ENCODE measurements around the gene THEM4. TPM values are rescaled to one million over a fixed set of nuclear protein-coding genes. Genes with fewer than 3 reads are reported as not detected.
"Not testable (repeated sequence)": the region's sequence is repeated elsewhere in the genome, so short reads cannot be mapped to it uniquely, and the experiment has no call there.

The THEM4 gene
- total RNA-seq, 2 donors from 2014 or later = 26.6 to 33.0 TPM

DNA sequence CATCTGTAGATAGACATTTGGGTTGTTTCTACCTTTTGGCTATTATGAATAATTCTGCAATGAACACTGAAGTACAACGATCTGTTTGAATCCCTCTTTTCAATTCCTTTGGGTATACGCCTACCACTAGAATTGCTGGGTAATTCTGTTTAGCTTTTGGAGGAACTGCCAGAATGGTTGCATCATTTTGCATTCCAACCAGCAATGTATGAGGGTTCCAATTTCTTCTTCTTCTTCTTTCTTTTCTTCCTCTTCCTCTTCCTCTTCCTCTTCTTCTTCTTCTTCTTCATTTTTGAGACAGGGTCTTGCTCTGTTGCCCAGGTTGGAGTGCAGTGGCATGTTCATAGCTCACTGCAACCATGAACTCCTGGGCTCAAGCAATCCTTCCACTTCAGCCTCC is 42.0 kb downstream of the THEM4 start:
- Mint-ChIP-seq H3K4me1 (no peaks in the 10 kb centered on the region), H3K27me3 (no peaks in the 10 kb centered on the region), H3K36me3 (ENCODE audit: low read depth) (no peaks in the 10 kb centered on the region), H3K27ac (peak overlapping the region; percentile 47), H3K4me3 (no peak overlapping the region), H3K9me3 (no peaks in the 10 kb centered on the region)
- no peak for ATAC-seq (replicated peaks)

DNA sequence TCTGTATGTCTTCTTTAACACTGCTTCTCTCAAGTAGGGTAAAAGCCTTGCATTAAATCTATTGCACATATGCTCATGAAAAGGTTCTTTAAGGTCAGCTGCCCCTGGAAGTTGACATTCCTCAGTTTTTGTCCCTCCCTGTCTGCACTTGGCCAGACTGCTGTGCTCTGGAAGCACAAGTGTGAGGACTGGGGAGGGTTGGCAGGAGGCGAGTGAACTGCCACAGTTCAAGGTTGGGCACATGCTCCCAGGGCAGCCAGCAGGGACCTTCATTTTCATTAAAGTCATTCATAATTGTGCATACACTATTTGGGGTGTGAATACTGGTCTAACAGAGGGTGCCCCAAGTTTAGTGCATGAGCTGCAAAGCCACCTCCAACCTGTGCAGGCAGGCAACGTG is 44.9 kb downstream of the THEM4 start:
- no peak overlapping the region for H3K27ac Mint-ChIP-seq
- ATAC-seq (replicated peaks) = no peak
- H3K27me3 Mint-ChIP-seq = no peaks in the 10 kb centered on the region
- H3K4me1 Mint-ChIP-seq = no peaks in the 10 kb centered on the region
- H3K9me3 Mint-ChIP-seq = no peaks in the 10 kb centered on the region
- H3K4me3 Mint-ChIP-seq = no peak overlapping the region
- no peaks in the 10 kb centered on the region for H3K36me3 Mint-ChIP-seq (ENCODE audit: low read depth)

DNA sequence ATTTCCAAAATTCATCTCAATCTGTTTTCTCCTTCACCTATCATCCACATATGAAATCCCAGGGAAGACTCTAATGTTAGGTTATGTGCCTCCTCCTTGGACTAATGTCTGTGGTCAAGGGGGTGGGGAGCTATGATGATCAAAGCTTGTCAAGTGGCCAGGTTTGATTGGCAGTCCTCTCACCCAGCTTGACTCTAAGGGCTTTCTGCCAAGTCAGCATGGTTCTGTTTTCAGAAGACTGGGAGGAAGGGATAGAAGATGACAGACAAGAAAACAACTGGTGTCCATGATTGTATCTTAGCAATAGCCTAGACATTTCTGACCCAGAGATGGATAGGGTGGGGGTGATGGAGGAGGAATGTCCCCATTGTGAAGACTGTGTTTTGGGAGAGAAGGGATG is 46.7 kb downstream of the THEM4 start:
- Mint-ChIP-seq H3K9me3 (no peaks in the 10 kb centered on the region), H3K36me3 (ENCODE audit: low read depth) (no peaks in the 10 kb centered on the region), H3K4me3 (no peak overlapping the region), H3K27me3 (no peaks in the 10 kb centered on the region), H3K27ac (no peak overlapping the region), H3K4me1 (no peaks in the 10 kb centered on the region)
- ATAC-seq (replicated peaks) = no peak

GRCh38 chr1:151860504-151861187 is 48.7 kb downstream of the THEM4 start:
- ATAC-seq (replicated peaks) = no peak
- H3K27me3 Mint-ChIP-seq = no peaks in the 10 kb centered on the region
- no peaks in the 10 kb centered on the region for H3K9me3 Mint-ChIP-seq
- peaks cover 11% of the 10 kb centered on the region for H3K36me3 Mint-ChIP-seq (ENCODE audit: low read depth)
- H3K4me1 Mint-ChIP-seq = no peaks in the 10 kb centered on the region
- H3K4me3 Mint-ChIP-seq = no peak overlapping the region
- no peak overlapping the region for H3K27ac Mint-ChIP-seq

GRCh38 chr1:151859891-151860293 is 49.4 kb downstream of the THEM4 start:
- Mint-ChIP-seq H3K27ac (peak overlapping the region; percentile 36), H3K36me3 (ENCODE audit: low read depth) (peaks cover 19% of the 10 kb centered on the region), H3K27me3 (no peaks in the 10 kb centered on the region), H3K4me1 (no peaks in the 10 kb centered on the region), H3K9me3 (no peaks in the 10 kb centered on the region), H3K4me3 (no peak overlapping the region)
- ATAC-seq (replicated peaks) = no peak

DNA sequence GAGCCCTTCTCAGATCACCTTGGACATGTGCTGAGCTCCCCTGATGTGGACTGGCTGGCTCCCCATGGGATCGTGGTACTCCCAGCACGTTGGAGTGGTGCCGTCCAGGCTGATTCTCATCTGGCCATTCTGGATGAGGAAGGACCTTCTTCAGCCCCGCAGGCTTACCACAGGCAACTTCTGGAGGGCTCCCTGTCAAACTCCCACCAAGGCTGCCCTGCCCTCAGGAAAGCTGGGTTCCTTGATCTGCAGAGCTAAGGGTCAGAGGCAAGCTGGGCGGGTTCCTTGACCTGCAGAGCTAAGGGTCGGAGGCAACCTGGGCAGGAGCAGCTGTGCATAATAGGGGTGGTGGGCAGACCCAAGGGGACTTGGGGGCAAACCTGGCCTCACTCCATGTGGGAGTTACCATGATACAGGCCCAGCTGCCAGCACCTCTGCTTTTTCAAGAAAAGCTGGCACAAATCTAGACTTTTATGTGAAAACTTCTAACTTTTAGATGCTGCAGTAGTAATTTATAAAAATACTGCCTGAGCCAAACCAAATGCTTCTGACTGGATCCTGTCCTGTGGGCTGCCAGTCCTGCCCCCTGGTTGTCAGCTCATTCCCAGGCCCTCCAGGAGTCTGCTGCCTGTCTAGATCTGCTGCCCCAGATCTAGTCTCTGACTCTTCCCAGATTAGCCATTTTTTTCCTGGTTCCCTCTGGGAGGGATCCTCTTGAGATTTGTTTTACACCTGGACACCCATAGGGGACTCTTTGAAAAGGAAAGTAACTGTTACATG is 50.2 kb downstream of the THEM4 start:
- no peak for ATAC-seq (replicated peaks)
- Mint-ChIP-seq H3K27ac (peak overlapping the region; percentile 6), H3K9me3 (no peaks in the 10 kb centered on the region), H3K4me3 (no peak overlapping the region), H3K4me1 (no peaks in the 10 kb centered on the region), H3K27me3 (no peaks in the 10 kb centered on the region), H3K36me3 (ENCODE audit: low read depth) (peaks cover 24% of the 10 kb centered on the region)

GRCh38 chr1:151858030-151858746 is 51.1 kb downstream of the THEM4 start:
- Mint-ChIP-seq H3K4me1 (no peaks in the 10 kb centered on the region), H3K27me3 (no peaks in the 10 kb centered on the region), H3K4me3 (no peak overlapping the region), H3K27ac (peak overlapping the region; percentile 6), H3K36me3 (ENCODE audit: low read depth) (peaks cover 30% of the 10 kb centered on the region), H3K9me3 (no peaks in the 10 kb centered on the region)
- ATAC-seq (replicated peaks) = no peak

- H3K36me3 Mint-ChIP-seq (ENCODE audit: low read depth) = peaks cover 52% of the 10 kb centered on the region
- no peak overlapping the region for H3K4me3 Mint-ChIP-seq
- no peaks in the 10 kb centered on the region for H3K9me3 Mint-ChIP-seq
- H3K27me3 Mint-ChIP-seq = no peaks in the 10 kb centered on the region
- no peak overlapping the region for H3K27ac Mint-ChIP-seq
- ATAC-seq (replicated peaks) = no peak
- no peaks in the 10 kb centered on the region for H3K4me1 Mint-ChIP-seq
These were observed 53.4 kb downstream of the THEM4 start for GRCh38 chr1:151855933-151856332.

GRCh38 chr1:151855516-151855915 is 53.8 kb downstream of the THEM4 start:
- H3K27me3 Mint-ChIP-seq; H3K27ac Mint-ChIP-seq; H3K4me1 Mint-ChIP-seq; H3K4me3 Mint-ChIP-seq; H3K9me3 Mint-ChIP-seq; ATAC-seq (replicated peaks): not testable (repeated sequence)
- peaks cover 56% of the 10 kb centered on the region for H3K36me3 Mint-ChIP-seq (ENCODE audit: low read depth)

DNA sequence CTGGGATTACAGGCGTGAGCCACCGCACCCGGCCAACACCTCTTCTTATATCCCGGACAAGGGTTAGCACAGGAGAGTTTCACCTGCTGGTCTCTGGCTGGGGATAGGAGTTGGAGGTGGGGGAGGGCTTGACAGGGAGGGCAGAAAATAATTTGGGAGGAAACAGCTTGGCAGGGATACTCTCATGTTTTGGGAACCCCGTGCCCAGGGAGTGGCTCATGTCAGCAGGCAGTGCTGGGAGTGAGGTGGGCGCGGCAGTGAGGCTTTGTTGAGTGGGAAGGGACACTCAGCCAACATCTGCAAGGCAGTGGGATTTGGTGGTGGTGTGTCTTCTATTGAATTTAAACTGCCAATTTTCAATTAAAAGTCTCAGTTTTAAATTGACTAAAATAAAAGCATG is 54.7 kb downstream of the THEM4 start:
- peaks cover 1% of the 10 kb centered on the region for H3K4me1 Mint-ChIP-seq
- no peaks in the 10 kb centered on the region for H3K27me3 Mint-ChIP-seq
- H3K36me3 Mint-ChIP-seq (ENCODE audit: low read depth) = peaks cover 64% of the 10 kb centered on the region
- H3K27ac Mint-ChIP-seq = no peak overlapping the region
- no peaks in the 10 kb centered on the region for H3K9me3 Mint-ChIP-seq
- ATAC-seq (replicated peaks) = no peak
- no peak overlapping the region for H3K4me3 Mint-ChIP-seq

GRCh38 chr1:151853411-151853943 is 55.8 kb downstream of the THEM4 start, which contains the start of gene THEM5:
THEM5 (minus strand) TSS chr1:151853712; CDS start chr1:151853565, 147 bp downstream.
- H3K4me1 Mint-ChIP-seq = peaks cover 7% of the 10 kb centered on the region
- ATAC-seq (replicated peaks) = no peak
- peaks cover 76% of the 10 kb centered on the region for H3K36me3 Mint-ChIP-seq (ENCODE audit: low read depth)
- no peak within 1 kb of the TSS for H3K4me3 Mint-ChIP-seq
- H3K27ac Mint-ChIP-seq = no peak within 1 kb of the TSS
- H3K27me3 Mint-ChIP-seq = no peaks in the 10 kb centered on the region
- H3K9me3 Mint-ChIP-seq = no peaks in the 10 kb centered on the region

DNA sequence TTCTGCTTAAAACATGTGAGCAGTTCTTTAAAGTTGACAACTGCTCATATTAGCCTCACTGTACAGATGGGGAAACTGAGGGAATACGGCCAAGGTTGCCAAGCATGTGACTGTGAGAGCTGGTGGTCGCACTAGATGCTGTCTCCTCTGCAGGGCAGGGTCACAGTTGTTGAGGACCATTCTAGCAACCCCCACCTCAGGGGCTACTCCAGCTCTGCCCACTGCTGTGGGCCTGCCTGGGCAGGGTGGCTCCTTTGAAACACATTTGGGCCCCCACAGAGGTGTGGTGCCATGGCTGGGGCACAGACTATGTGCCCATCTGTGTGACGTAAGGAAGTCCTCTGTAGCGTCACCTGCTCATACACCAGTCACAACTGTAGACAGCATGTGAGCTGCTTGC is 56.6 kb downstream of the THEM4 start:
- Mint-ChIP-seq H3K4me3 (no peak overlapping the region), H3K36me3 (ENCODE audit: low read depth) (peaks cover 84% of the 10 kb centered on the region), H3K27ac (no peak overlapping the region), H3K9me3 (no peaks in the 10 kb centered on the region), H3K4me1 (peaks cover 12% of the 10 kb centered on the region), H3K27me3 (no peaks in the 10 kb centered on the region)
- no peak for ATAC-seq (replicated peaks)

GRCh38 chr1:151851886-151852285 is 57.4 kb downstream of the THEM4 start:
- Mint-ChIP-seq H3K4me3 (no peak overlapping the region), H3K4me1 (peaks cover 12% of the 10 kb centered on the region), H3K9me3 (no peaks in the 10 kb centered on the region), H3K27ac (peak overlapping the region; percentile 92), H3K36me3 (ENCODE audit: low read depth) (peaks cover 90% of the 10 kb centered on the region), H3K27me3 (no peaks in the 10 kb centered on the region)
- ATAC-seq (replicated peaks) = no peak

GRCh38 chr1:151849871-151850270 is 59.4 kb downstream of the THEM4 start:
- H3K27ac Mint-ChIP-seq = peak overlapping the region; percentile 92
- no peak for ATAC-seq (replicated peaks)
- H3K9me3 Mint-ChIP-seq = no peaks in the 10 kb centered on the region
- peaks cover 91% of the 10 kb centered on the region for H3K36me3 Mint-ChIP-seq (ENCODE audit: low read depth)
- H3K4me1 Mint-ChIP-seq = peaks cover 27% of the 10 kb centered on the region
- H3K4me3 Mint-ChIP-seq = peak overlapping the region; percentile 69
- no peaks in the 10 kb centered on the region for H3K27me3 Mint-ChIP-seq

Data from activated T-helper 17 cell treated with anti-CD3 and anti-CD28 coated beads, Interleukin-2, amount 50 U/mL, for 72 hours (primary cell).